GM19324 (cell line): ENCODE data around the gene FGGY.
"Not testable (repeated sequence)": the region's sequence is repeated elsewhere in the genome, so short reads cannot be mapped to it uniquely, and the experiment has no call there.

ENCODE experiments used
- ATAC-seq: cut with Tn5 transposase; IDR thresholded peaks from one replicate; pipeline ENCODE4 v1.9.1; 2021; ENCODE audit warnings: mild to moderate bottlenecking, moderate library complexity; ENCODE audit not compliant: unreplicated experiment, low FRiP score

FGGY gene

GRCh38 chr1:59432531-59433439 is 135.9 kb downstream of the FGGY start:
- peak; percentile 92 for ATAC-seq

- no peak for ATAC-seq
Observed at GRCh38 chr1:59433440-59433813, 136.5 kb downstream of the FGGY start.

- no peak for ATAC-seq
Observed at GRCh38 chr1:59434336-59434735, 137.4 kb downstream of the FGGY start.

GRCh38 chr1:59436637-59437036 is 139.7 kb downstream of the FGGY start:
- ATAC-seq, result no peak

- no peak for ATAC-seq
Observed at GRCh38 chr1:59438058-59438560, 141.2 kb downstream of the FGGY start.

- no peak for ATAC-seq
Observed at GRCh38 chr1:59442492-59442891, 145.6 kb downstream of the FGGY start.

GRCh38 chr1:59443310-59443709 is 146.4 kb downstream of the FGGY start:
- ATAC-seq, result no peak

GRCh38 chr1:59444520-59444919 is 147.6 kb downstream of the FGGY start:
- ATAC-seq, result no peak

GRCh38 chr1:59445040-59445439 is 148.1 kb downstream of the FGGY start:
- no peak for ATAC-seq

- ATAC-seq, result no peak
Observed at GRCh38 chr1:59446257-59446901, 149.5 kb downstream of the FGGY start.

GRCh38 chr1:59452026-59452425 is 155.1 kb downstream of the FGGY start:
- no peak for ATAC-seq

GRCh38 chr1:59452559-59452958 is 155.7 kb downstream of the FGGY start:
- no peak for ATAC-seq

GRCh38 chr1:59453297-59453968 is 156.5 kb downstream of the FGGY start:
- no peak for ATAC-seq

- ATAC-seq, result no peak
Observed at GRCh38 chr1:59455206-59455605, 158.3 kb downstream of the FGGY start.

GRCh38 chr1:59457786-59458185 is 160.9 kb downstream of the FGGY start:
- no peak for ATAC-seq

- ATAC-seq, result no peak
Observed at GRCh38 chr1:59458884-59459283, 162.0 kb downstream of the FGGY start.

GRCh38 chr1:59462942-59463341 is 166.0 kb downstream of the FGGY start:
- ATAC-seq, result not testable (repeated sequence)

GRCh38 chr1:59465478-59465877 is 168.6 kb downstream of the FGGY start:
- not testable (repeated sequence) for ATAC-seq

- ATAC-seq, result no peak
Observed at GRCh38 chr1:59468828-59469428, 172.0 kb downstream of the FGGY start.

- not testable (repeated sequence) for ATAC-seq
Observed at GRCh38 chr1:59471991-59472570, 175.2 kb downstream of the FGGY start.
